ENCODE measurements around the gene PCGF1. TPM values are rescaled to one million over a fixed set of nuclear protein-coding genes. Genes with fewer than 3 reads are reported as not detected.

The PCGF1 gene
- total and polyA plus RNA-seq, 9 of the 15 experiments (the other 6 are each of a cell fraction or from before 2014, with no cell fraction given), result 20.3 to 45.7 (median 29.3) TPM

DNA sequence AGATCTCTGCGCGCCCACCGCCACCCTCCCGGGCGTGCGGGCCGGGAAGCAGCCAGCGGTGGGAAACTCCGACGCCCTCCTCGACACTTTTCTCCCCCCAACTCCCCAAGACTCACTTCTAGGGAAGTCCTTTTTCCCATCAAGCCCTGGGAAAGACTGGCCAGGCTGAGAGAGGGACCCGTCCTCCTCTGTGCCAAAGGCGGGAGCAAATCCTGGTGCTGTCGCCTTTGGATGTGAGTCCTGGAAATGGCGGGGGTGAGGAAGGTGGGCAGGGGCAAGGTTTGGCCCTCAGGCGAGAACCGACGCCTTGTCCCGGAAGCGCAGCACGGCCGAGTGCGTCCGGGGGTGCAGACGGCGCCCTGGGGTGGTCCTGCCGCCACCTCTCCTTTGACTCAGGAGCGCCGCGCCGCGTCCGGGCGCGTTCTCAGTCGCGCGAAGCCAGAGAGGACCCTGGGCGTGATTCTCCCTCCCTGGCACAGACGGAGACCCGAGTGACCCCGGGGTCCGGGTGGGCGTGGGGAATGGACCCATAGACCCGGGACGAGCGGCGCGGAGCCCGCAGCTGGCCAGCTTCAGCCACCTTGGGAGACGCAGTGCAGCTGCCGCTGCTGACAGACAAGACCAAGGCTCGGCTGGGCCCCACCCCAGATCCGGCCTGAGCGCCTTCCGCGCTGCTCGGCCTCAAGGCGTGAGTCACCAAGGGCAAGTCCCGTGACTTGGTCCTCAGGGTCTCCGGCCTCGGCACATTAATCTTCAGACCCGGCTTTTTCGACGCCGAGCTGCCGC is 4.6 kb downstream of the PCGF1 start (continued):
- no peak for TF ChIP-seq ZBTB11 (CRISPR knock-in tag; IDR thresholded peaks at IDR 0.05)
- TF ChIP-seq ETV5 (CRISPR knock-in tag; IDR thresholded peaks at IDR 0.05; ENCODE audit: low read depth), result peak; percentile 92
- TF ChIP-seq ZNF12 (CRISPR knock-in tag; IDR thresholded peaks at IDR 0.05), result peak; percentile 14
- TF ChIP-seq E2F5 (CRISPR knock-in tag; IDR thresholded peaks at IDR 0.05), result no peak
- no peak for TF ChIP-seq ZFP1 (CRISPR knock-in tag; IDR thresholded peaks at IDR 0.05)
- TF ChIP-seq, protein P1, sequence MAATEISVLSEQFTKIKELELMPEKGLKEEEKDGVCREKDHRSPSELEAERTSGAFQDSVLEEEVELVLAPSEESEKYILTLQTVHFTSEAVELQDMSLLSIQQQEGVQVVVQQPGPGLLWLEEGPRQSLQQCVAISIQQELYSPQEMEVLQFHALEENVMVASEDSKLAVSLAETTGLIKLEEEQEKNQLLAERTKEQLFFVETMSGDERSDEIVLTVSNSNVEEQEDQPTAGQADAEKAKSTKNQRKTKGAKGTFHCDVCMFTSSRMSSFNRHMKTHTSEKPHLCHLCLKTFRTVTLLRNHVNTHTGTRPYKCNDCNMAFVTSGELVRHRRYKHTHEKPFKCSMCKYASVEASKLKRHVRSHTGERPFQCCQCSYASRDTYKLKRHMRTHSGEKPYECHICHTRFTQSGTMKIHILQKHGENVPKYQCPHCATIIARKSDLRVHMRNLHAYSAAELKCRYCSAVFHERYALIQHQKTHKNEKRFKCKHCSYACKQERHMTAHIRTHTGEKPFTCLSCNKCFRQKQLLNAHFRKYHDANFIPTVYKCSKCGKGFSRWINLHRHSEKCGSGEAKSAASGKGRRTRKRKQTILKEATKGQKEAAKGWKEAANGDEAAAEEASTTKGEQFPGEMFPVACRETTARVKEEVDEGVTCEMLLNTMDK (IDR thresholded peaks at IDR 0.05; ENCODE audit: borderline replicate concordance, insufficient read depth, low read depth, low read length, poor library complexity, severe bottlenecking), result no peak
- no peak for TF ChIP-seq PHTF2 (CRISPR knock-in tag; IDR thresholded peaks at IDR 0.05)
- peak; percentile 56 to 65 for TF ChIP-seq NRF1 (conservative IDR thresholded peaks at IDR 0.05 in 1 of 2, IDR thresholded peaks at IDR 0.05 in 1 of 2)
- TF ChIP-seq ZNF764 (CRISPR knock-in tag; IDR thresholded peaks at IDR 0.05; ENCODE audit: low read depth), result no peak
- TF ChIP-seq RFX7 (CRISPR knock-in tag; IDR thresholded peaks at IDR 0.05), result no peak
- no peak for TF ChIP-seq BRCA1 (IDR thresholded peaks at IDR 0.05)
- no peak for TF ChIP-seq BRCA1 (CRISPR knock-in tag; IDR thresholded peaks at IDR 0.05)
- TF ChIP-seq ZNF717 (CRISPR knock-in tag; IDR thresholded peaks at IDR 0.05), result no peak
- no peak for TF ChIP-seq ZNF561 (CRISPR knock-in tag; conservative IDR thresholded peaks at IDR 0.05)
- no peak for TF ChIP-seq POLR3G (IDR thresholded peaks at IDR 0.05; ENCODE audit: extremely low read depth, insufficient read length, insufficient replicate concordance)
- TF ChIP-seq ZC3H8 (IDR thresholded peaks at IDR 0.05), result no peak
- 0 out of 2 replicates have a peak, but pooled peaks have one; percentile 29 for TF ChIP-seq CBFA2T2 (conservative IDR thresholded peaks at IDR 0.05)
- TF ChIP-seq ZNF23 (CRISPR knock-in tag; IDR thresholded peaks at IDR 0.05), result no peak
- no peak for TF ChIP-seq FOXM1 (IDR thresholded peaks at IDR 0.05; ENCODE audit: low read depth)
- TF ChIP-seq FOXM1 (CRISPR knock-in tag; IDR thresholded peaks at IDR 0.05; ENCODE audit: low read depth), result no peak
- peak; percentile 98 for TF ChIP-seq JUND (IDR thresholded peaks at IDR 0.05; ENCODE audit: borderline replicate concordance, low read depth, low read length)
- TF ChIP-seq JUND (tag; IDR thresholded peaks at IDR 0.05; ENCODE audit: borderline replicate concordance, low read depth, low read length), result peak; percentile 94; the same call in 2 of the 3 replicates
- no peak; the same call in 1 of the 2 replicates for TF ChIP-seq ZNF766 (CRISPR knock-in tag; conservative IDR thresholded peaks at IDR 0.05)
- no peak for TF ChIP-seq NFATC3 (IDR thresholded peaks at IDR 0.05)

Measured in K562 (cell line).